ENCODE measurements around the gene PREX1.

Gene PREX1

GRCh38 chr20:48683467-48684175 is 144.2 kb downstream of the PREX1 start:
- DNase-seq (ENCODE audit: low spot score) = no peak

GRCh38 chr20:48682529-48683363 is 145.1 kb downstream of the PREX1 start:
- DNase-seq (ENCODE audit: low spot score) = peak; percentile 95

- no peak for DNase-seq (ENCODE audit: low spot score)
These were observed 145.8 kb downstream of the PREX1 start for GRCh38 chr20:48681873-48682426.

GRCh38 chr20:48681201-48681872 is 146.5 kb downstream of the PREX1 start:
- DNase-seq (ENCODE audit: low spot score) = no peak

- DNase-seq (ENCODE audit: low spot score) = no peak
These were observed 147.1 kb downstream of the PREX1 start for GRCh38 chr20:48680650-48681049.

GRCh38 chr20:48679599-48679998 is 148.2 kb downstream of the PREX1 start:
- no peak for DNase-seq (ENCODE audit: low spot score)

GRCh38 chr20:48679011-48679410 is 148.8 kb downstream of the PREX1 start:
- no peak for DNase-seq (ENCODE audit: low spot score)

- no peak for DNase-seq (ENCODE audit: low spot score)
These were observed 149.4 kb downstream of the PREX1 start for GRCh38 chr20:48678421-48678820.

GRCh38 chr20:48676795-48677460 is 150.9 kb downstream of the PREX1 start:
- no peak for DNase-seq (ENCODE audit: low spot score)

- DNase-seq (ENCODE audit: low spot score) = no peak
These were observed 151.7 kb downstream of the PREX1 start for GRCh38 chr20:48676125-48676524.

GRCh38 chr20:48674461-48674860 is 153.3 kb downstream of the PREX1 start:
- DNase-seq (ENCODE audit: low spot score) = no peak

- no peak for DNase-seq (ENCODE audit: low spot score)
These were observed 154.3 kb downstream of the PREX1 start for GRCh38 chr20:48673507-48673906.

GRCh38 chr20:48672324-48672723 is 155.5 kb downstream of the PREX1 start:
- DNase-seq (ENCODE audit: low spot score) = no peak

- no peak for DNase-seq (ENCODE audit: low spot score)
These were observed 156.7 kb downstream of the PREX1 start for GRCh38 chr20:48671141-48671540.

- DNase-seq (ENCODE audit: low spot score) = no peak
These were observed 157.7 kb downstream of the PREX1 start for GRCh38 chr20:48669946-48670605.

- no peak for DNase-seq (ENCODE audit: low spot score)
These were observed 159.3 kb downstream of the PREX1 start for GRCh38 chr20:48668451-48668946.

- no peak for DNase-seq (ENCODE audit: low spot score)
These were observed 159.8 kb downstream of the PREX1 start for GRCh38 chr20:48667889-48668413.

- no peak for DNase-seq (ENCODE audit: low spot score)
These were observed 160.3 kb downstream of the PREX1 start for GRCh38 chr20:48667481-48667880.

GRCh38 chr20:48665785-48666184 is 162.0 kb downstream of the PREX1 start:
- DNase-seq (ENCODE audit: low spot score) = no peak

- no peak for DNase-seq (ENCODE audit: low spot score)
These were observed 165.1 kb downstream of the PREX1 start for GRCh38 chr20:48662711-48663110.

All from SK-N-DZ (cell line).